H9 (cell line): ENCODE results near the gene NAA10. TPM values are rescaled to one million over a fixed set of nuclear protein-coding genes. Genes with fewer than 3 reads are reported as not detected.

Source experiments
- DNase-seq: peaks from one replicate; pipeline ENCODE4 v3.0.0-alpha.2; 2017
- H2AFZ ChIP-seq: one replicate; pipeline ENCODE4 v1.6.1; 2013; ENCODE audit warnings: mild to moderate bottlenecking, low read length, control low read depth, moderate library complexity
- H2AK5ac ChIP-seq: 2 replicates; pipeline ENCODE4 v1.6.1; 2013; ENCODE audit warnings: low read length, control low read depth, mixed read lengths; ENCODE audit not compliant: insufficient read length
- H2BK120ac ChIP-seq: one replicate; pipeline ENCODE4 v1.6.1; 2013; ENCODE audit warnings: low read depth, mild to moderate bottlenecking, low read length, control low read depth, inconsistent platforms; ENCODE audit not compliant: poor library complexity, severe bottlenecking
- H2BK12ac ChIP-seq: 2 replicates; pipeline ENCODE4 v1.6.1; 2013; ENCODE audit warnings: low read length, control low read depth, mixed read lengths, low read depth; ENCODE audit not compliant: insufficient read length
- H2BK15ac ChIP-seq: 2 replicates; pipeline ENCODE4 v1.6.1; 2013; ENCODE audit warnings: low read depth, low read length, control low read depth
- H2BK20ac ChIP-seq: one replicate; pipeline ENCODE4 v1.6.1; 2013; ENCODE audit warnings: low read depth, mild to moderate bottlenecking, low read length, control low read depth, inconsistent platforms; ENCODE audit not compliant: poor library complexity, severe bottlenecking
- H2BK5ac ChIP-seq: 2 replicates; pipeline ENCODE4 v1.6.1; 2013; ENCODE audit warnings: low read length, control low read depth, mixed read lengths; ENCODE audit not compliant: insufficient read length
- H3K14ac ChIP-seq: 2 replicates; pipeline ENCODE4 v1.6.1; 2013; ENCODE audit warnings: low read length, control low read depth; ENCODE audit not compliant: insufficient read depth
- H3K18ac ChIP-seq: 2 replicates; pipeline ENCODE4 v1.6.1; 2013; ENCODE audit warnings: low read depth, mild to moderate bottlenecking, mixed read lengths, low read length, control low read depth; ENCODE audit not compliant: insufficient read length
- H3K23ac ChIP-seq: 2 replicates; pipeline ENCODE4 v1.6.1; 2013; ENCODE audit warnings: low read length, control low read depth, mixed read lengths, low read depth; ENCODE audit not compliant: insufficient read length
- H3K23me2 ChIP-seq: 2 replicates; pipeline ENCODE4 v1.6.1; 2013; ENCODE audit warnings: low read depth, mild to moderate bottlenecking, mixed read lengths, low read length, control low read depth; ENCODE audit not compliant: insufficient read length, poor library complexity, severe bottlenecking
- H3K27ac ChIP-seq: 2 replicates; pipeline ENCODE4 v1.5.1; 2013; ENCODE audit warnings: low read length, control low read depth, mixed read lengths, low read depth; ENCODE audit not compliant: insufficient read length
- H3K27me3 ChIP-seq: 2 replicates; pipeline ENCODE4 v1.6.1; 2013; ENCODE audit warnings: low read length, control low read depth, inconsistent platforms; ENCODE audit not compliant: insufficient read depth
- H3K4ac ChIP-seq: 2 replicates; pipeline ENCODE4 v1.6.1; 2013; ENCODE audit warnings: low read depth, mild to moderate bottlenecking, control low read depth, inconsistent platforms, low read length, moderate library complexity
- H3K4me1 ChIP-seq: 2 replicates; pipeline ENCODE4 v1.6.1; 2013; ENCODE audit warnings: low read length, control low read depth, inconsistent platforms; ENCODE audit not compliant: insufficient read depth
- H3K4me2 ChIP-seq: 2 replicates; pipeline ENCODE4 v1.6.1; 2013; ENCODE audit warnings: low read length, control low read depth, mixed read lengths; ENCODE audit not compliant: insufficient read length, insufficient read depth
- H3K56ac ChIP-seq: 2 replicates; pipeline ENCODE4 v1.6.1; 2013; ENCODE audit warnings: low read depth, mild to moderate bottlenecking, mixed read lengths, low read length, control low read depth; ENCODE audit not compliant: insufficient read length
- H3K79me1 ChIP-seq: 2 replicates; pipeline ENCODE4 v1.6.1; 2013; ENCODE audit warnings: low read depth, mild to moderate bottlenecking, moderate library complexity, low read length, control low read depth, inconsistent platforms; ENCODE audit not compliant: insufficient read depth, poor library complexity, severe bottlenecking
- H3K79me2 ChIP-seq: 2 replicates; pipeline ENCODE4 v1.6.1; 2013; ENCODE audit warnings: low read length, control low read depth, inconsistent platforms; ENCODE audit not compliant: insufficient read depth
- H3K9ac ChIP-seq: 2 replicates; pipeline ENCODE4 v1.6.1; 2013; ENCODE audit warnings: low read length, control low read depth, mixed read lengths; ENCODE audit not compliant: insufficient read length; ENCODE audit errors: extremely low read depth
- H3K9me3 ChIP-seq: one replicate; pipeline ENCODE4 v1.6.1; 2013; ENCODE audit warnings: low read depth, low read length, inconsistent platforms; ENCODE audit not compliant: control insufficient read depth
- H3T11ph ChIP-seq: one replicate; pipeline ENCODE4 v1.6.1; 2013; ENCODE audit warnings: mild to moderate bottlenecking, low read length, control low read depth, inconsistent platforms
- H4K20me1 ChIP-seq: one replicate; pipeline ENCODE4 v1.6.1; 2013; ENCODE audit not compliant: control insufficient read depth, insufficient read length, insufficient read depth
- H4K5ac ChIP-seq: 2 replicates; pipeline ENCODE4 v1.6.1; 2013; ENCODE audit warnings: low read depth, mild to moderate bottlenecking, mixed read lengths, low read length, control low read depth; ENCODE audit not compliant: insufficient read length
- H4K8ac ChIP-seq: replicated peaks from 2 replicates; pipeline ENCODE4 v1.6.1; 2013; ENCODE audit warnings: low read length, control low read depth, mixed read lengths, low read depth; ENCODE audit not compliant: insufficient read length
- H4K91ac ChIP-seq: 2 replicates; pipeline ENCODE4 v1.6.1; 2013; ENCODE audit warnings: low read depth, mild to moderate bottlenecking, moderate library complexity, mixed read lengths, low read length, control low read depth; ENCODE audit not compliant: insufficient read length
- H3K27ac Mint-ChIP-seq, 3 experiments: 2 replicates in 2 of 3; 3 replicates in 1 of 3; pipeline ENCODE4 v1.8.0; 2020 to 2021; ENCODE audit warnings: mixed read lengths in 3 of 3, mild to moderate bottlenecking in 1 of 3, moderate library complexity in 1 of 3
- H3K27me3 Mint-ChIP-seq: 2 replicates; pipeline ENCODE4 v1.8.0; 2021; ENCODE audit warnings: low read depth, mild to moderate bottlenecking, moderate library complexity, mixed read lengths
- H3K36me3 Mint-ChIP-seq, 3 experiments: 2 replicates in 2 of 3; 3 replicates in 1 of 3; pipeline ENCODE4 v1.8.0; 2020 to 2021; ENCODE audit warnings: low read depth in 3 of 3, mixed read lengths in 3 of 3; ENCODE audit not compliant: insufficient read depth in 1 of 3
- H3K4me1 Mint-ChIP-seq, 2 experiments: 2 replicates each; pipeline ENCODE4 v1.8.0; 2020; ENCODE audit warnings: mixed read lengths in 2 of 2
- H3K4me3 Mint-ChIP-seq, 2 experiments: 2 replicates in 1 of 2; 3 replicates in 1 of 2; pipeline ENCODE4 v1.8.0; 2020 to 2021; ENCODE audit warnings: mild to moderate bottlenecking in 2 of 2, mixed read lengths in 2 of 2, moderate library complexity in 1 of 2
- H3K9me3 Mint-ChIP-seq, 2 experiments: 2 replicates in 1 of 2; 3 replicates in 1 of 2; pipeline ENCODE4 v1.8.0; 2020; ENCODE audit warnings: mild to moderate bottlenecking in 2 of 2, mixed read lengths in 2 of 2, moderate library complexity in 1 of 2
- WGBS: extraction: QIAGEN DNeasy Blood & Tissue Kit; methylation state at CpG from one replicate; pipeline ENCODE4 v1.1.7; 2013; ENCODE audit warnings: missing lambda C conversion rate, low lambda C conversion rate, mixed read lengths; ENCODE audit not compliant: insufficient read length; ENCODE audit errors: extremely low coverage; 5-methylcytosine and 5-hydroxymethylcytosine counted together
- total RNA-seq: library from RNA; stranded (reverse); gene quantifications from 2 replicates; pipeline ENCODE4 v1.2.1, GENCODE V29; 2021
- TF ChIP-seq, protein P1 (sequence below): fragments of 200-600 bp; sonication (generic); conservative IDR thresholded peaks from 3 replicates; pipeline ENCODE4 v1.8.0; 2021; ENCODE audit warnings: antibody characterized with exemption, mild to moderate bottlenecking

NAA10 gene
- total RNA-seq, 1 experiment from 2014 or later = 101 TPM

- Histone ChIP-seq H4K5ac (no peak overlapping the region), H3K27ac (no peak overlapping the region), H3K4me1 (no peaks in the 10 kb centered on the region), H3K23ac (no peak overlapping the region), H3K14ac (no peak overlapping the region), H2BK15ac (no peak overlapping the region), H3T11ph (no peak overlapping the region), H3K27me3 (no peaks in the 10 kb centered on the region), H4K8ac (no peak overlapping the region), H3K9ac (no peak overlapping the region), H3K79me2 (no peaks in the 10 kb centered on the region), H3K4ac (no peak overlapping the region), H2BK20ac (no peak overlapping the region), H3K4me2 (no peak overlapping the region), H3K18ac (no peak overlapping the region), H4K91ac (no peak overlapping the region), H2BK12ac (no peak overlapping the region), H2AFZ (no peak overlapping the region), H2BK120ac (no peak overlapping the region), H3K23me2 (no peaks in the 10 kb centered on the region), H3K9me3 (peaks cover 11% of the 10 kb centered on the region), H2BK5ac (no peak overlapping the region), H3K56ac (no peak overlapping the region), H3K79me1 (no peaks in the 10 kb centered on the region), H4K20me1 (no peaks in the 10 kb centered on the region), H2AK5ac (no peak overlapping the region)
- Mint-ChIP-seq H3K4me1 (peaks cover 5 to 25% of the 10 kb centered on the region in 2 experiments), H3K27me3 (no peaks in the 10 kb centered on the region; the same call in 1 of the 2 replicates), H3K36me3 (peaks cover 4 to 21% (median 4%) of the 10 kb centered on the region in 3 experiments; a peak in 5 of 7 replicates), H3K4me3 (no peak overlapping the region), H3K9me3 (peaks cover 58 to 69% of the 10 kb centered on the region in 2 experiments), H3K27ac (no peak overlapping the region; a peak in 1 of 7 replicates)
- DNase-seq = no peak
- TF ChIP-seq, protein P1, sequence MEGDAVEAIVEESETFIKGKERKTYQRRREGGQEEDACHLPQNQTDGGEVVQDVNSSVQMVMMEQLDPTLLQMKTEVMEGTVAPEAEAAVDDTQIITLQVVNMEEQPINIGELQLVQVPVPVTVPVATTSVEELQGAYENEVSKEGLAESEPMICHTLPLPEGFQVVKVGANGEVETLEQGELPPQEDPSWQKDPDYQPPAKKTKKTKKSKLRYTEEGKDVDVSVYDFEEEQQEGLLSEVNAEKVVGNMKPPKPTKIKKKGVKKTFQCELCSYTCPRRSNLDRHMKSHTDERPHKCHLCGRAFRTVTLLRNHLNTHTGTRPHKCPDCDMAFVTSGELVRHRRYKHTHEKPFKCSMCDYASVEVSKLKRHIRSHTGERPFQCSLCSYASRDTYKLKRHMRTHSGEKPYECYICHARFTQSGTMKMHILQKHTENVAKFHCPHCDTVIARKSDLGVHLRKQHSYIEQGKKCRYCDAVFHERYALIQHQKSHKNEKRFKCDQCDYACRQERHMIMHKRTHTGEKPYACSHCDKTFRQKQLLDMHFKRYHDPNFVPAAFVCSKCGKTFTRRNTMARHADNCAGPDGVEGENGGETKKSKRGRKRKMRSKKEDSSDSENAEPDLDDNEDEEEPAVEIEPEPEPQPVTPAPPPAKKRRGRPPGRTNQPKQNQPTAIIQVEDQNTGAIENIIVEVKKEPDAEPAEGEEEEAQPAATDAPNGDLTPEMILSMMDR = no peak
- no CpG with 5 or more reads among the region's 32 CpGs for WGBS
Measured at GRCh38 chrX:153905481-153906095, 29.2 kb downstream of the NAA10 start.
